GM12878 (cell line): ENCODE measurements around the gene PLTP. TPM values are rescaled to one million over a fixed set of nuclear protein-coding genes. Genes with fewer than 3 reads are reported as not detected.

Experiments
- CHD2 ChIP-seq: IDR thresholded peaks from 2 replicates; pipeline ENCODE4 v1.6.1; 2011; ENCODE audit warnings: low read depth, low read length, improper control_type of control experiment, borderline replicate concordance
- EGR1 ChIP-seq, 2 experiments: IDR thresholded peaks; 1 replicate in 1 of 2; 2 replicates in 1 of 2; pipeline ENCODE4 v1.6.1; 2011 to 2012; ENCODE audit warnings: low read depth in 2 of 2, low read length in 2 of 2, borderline replicate concordance in 1 of 2, mild to moderate bottlenecking in 1 of 2, moderate library complexity in 1 of 2
- HSF1 ChIP-seq: fragments of 150-350 bp; IDR thresholded peaks from 2 replicates; pipeline ENCODE4 v1.6.1; 2014; ENCODE audit warnings: mild to moderate bottlenecking, low read depth, low read length
- JUNB ChIP-seq: IDR thresholded peaks from 2 replicates; pipeline ENCODE4 v1.6.1; 2016; ENCODE audit warnings: antibody characterized with exemption, mild to moderate bottlenecking
- KLF5 ChIP-seq: fragments of 450-650 bp; IDR thresholded peaks from 2 replicates; pipeline ENCODE4 v1.6.1; 2014; ENCODE audit warnings: mild to moderate bottlenecking; ENCODE audit not compliant: partially characterized antibody
- PRDM15 ChIP-seq: fragments of 450-650 bp; formaldehyde crosslinking; IDR thresholded peaks from 2 replicates; pipeline ENCODE4 v1.4.0; 2020; ENCODE audit warnings: mild to moderate bottlenecking, moderate library complexity
- RAD21 ChIP-seq: IDR thresholded peaks from 2 replicates; pipeline ENCODE4 v1.6.1; 2011; ENCODE audit warnings: mild to moderate bottlenecking, low read depth, low read length, moderate library complexity; ENCODE audit not compliant: insufficient read depth
- RBBP5 ChIP-seq: fragments of 200-600 bp; sonication (generic); conservative IDR thresholded peaks from 2 replicates; pipeline ENCODE4 v1.6.1; 2016
- RUNX3 ChIP-seq: IDR thresholded peaks from 2 replicates; pipeline ENCODE4 v1.6.1; 2012; ENCODE audit warnings: low read length, inconsistent platforms
- SMARCA5 ChIP-seq: fragments of 450-650 bp; IDR thresholded peaks from 2 replicates; pipeline ENCODE4 v1.6.1; 2017; ENCODE audit warnings: mild to moderate bottlenecking
- ZZZ3 ChIP-seq: IDR thresholded peaks from 2 replicates; pipeline ENCODE4 v1.6.1; 2011; ENCODE audit warnings: low read depth; ENCODE audit not compliant: control insufficient read depth, insufficient read length
- polyA plus RNA-seq, 11 experiments: library from polyadenylated mRNA; depleted of rRNA in 4 of 11; unstranded in 6 of 11; stranded (reverse) in 5 of 11; fragments of >200 nt; fragmentation: Nextera tagmentation in 4 of 11; fragmentation: Illumina TruSeq in 1 of 11; extraction: Ambion mirVana in 4 of 11; extraction: Trizol in 1 of 11; gene quantifications; 1 replicate in 1 of 11; 2 replicates in 10 of 11; pipeline versions ENCODE4 v1.2.1 to v1.2.3, GENCODE V29; 2011 to 2016; ENCODE audit warnings: inconsistent platforms in 2 of 11, missing spikeins in 2 of 11, low read depth in 1 of 11
- total RNA-seq, 4 experiments: library from RNA; depleted of rRNA in 3 of 4; stranded (reverse); fragments of >200 nt in 3 of 4; fragmentation: Illumina TruSeq in 1 of 4; extraction: Trizol in 1 of 4; gene quantifications; 2 replicates each; pipeline versions ENCODE4 v1.2.1 to v1.2.3, GENCODE V29; 2013 to 2021
- TF ChIP-seq, protein P1 (sequence below): fragments of 450-650 bp; formaldehyde crosslinking; IDR thresholded peaks from 2 replicates; pipeline ENCODE4 v1.4.0; 2022; ENCODE audit warnings: mild to moderate bottlenecking, moderate library complexity
- TF ChIP-seq, protein P2 (sequence below): fragments of 450-650 bp; IDR thresholded peaks from 2 replicates; pipeline ENCODE4 v1.6.1; 2016; ENCODE audit warnings: mild to moderate bottlenecking
- TF ChIP-seq, protein P3 (sequence below): fragments of 450-650 bp; IDR thresholded peaks from 2 replicates; pipeline ENCODE4 v1.6.1; 2017; ENCODE audit warnings: mild to moderate bottlenecking, moderate library complexity

Gene PLTP
- total and polyA plus RNA-seq, 10 of the 15 experiments (the other 5 are each of a cell fraction or from before 2014, with no cell fraction given) = 1.6 to 17.0 (median 7.6) TPM

- TF ChIP-seq HSF1 = no peak
- no peak for TF ChIP-seq RBBP5
- no peak for TF ChIP-seq ZZZ3
- TF ChIP-seq EGR1 (IDR thresholded peaks at IDR 0.05; ENCODE audit: borderline replicate concordance in 1 of 2, low read depth in 2 of 2, low read length in 2 of 2) = peak; percentile 32 to 68
- TF ChIP-seq CHD2 = peak; percentile 84
- TF ChIP-seq RAD21 = 0 out of 2 replicates have a peak, but pooled peaks have one; percentile 9
- TF ChIP-seq, protein P1, sequence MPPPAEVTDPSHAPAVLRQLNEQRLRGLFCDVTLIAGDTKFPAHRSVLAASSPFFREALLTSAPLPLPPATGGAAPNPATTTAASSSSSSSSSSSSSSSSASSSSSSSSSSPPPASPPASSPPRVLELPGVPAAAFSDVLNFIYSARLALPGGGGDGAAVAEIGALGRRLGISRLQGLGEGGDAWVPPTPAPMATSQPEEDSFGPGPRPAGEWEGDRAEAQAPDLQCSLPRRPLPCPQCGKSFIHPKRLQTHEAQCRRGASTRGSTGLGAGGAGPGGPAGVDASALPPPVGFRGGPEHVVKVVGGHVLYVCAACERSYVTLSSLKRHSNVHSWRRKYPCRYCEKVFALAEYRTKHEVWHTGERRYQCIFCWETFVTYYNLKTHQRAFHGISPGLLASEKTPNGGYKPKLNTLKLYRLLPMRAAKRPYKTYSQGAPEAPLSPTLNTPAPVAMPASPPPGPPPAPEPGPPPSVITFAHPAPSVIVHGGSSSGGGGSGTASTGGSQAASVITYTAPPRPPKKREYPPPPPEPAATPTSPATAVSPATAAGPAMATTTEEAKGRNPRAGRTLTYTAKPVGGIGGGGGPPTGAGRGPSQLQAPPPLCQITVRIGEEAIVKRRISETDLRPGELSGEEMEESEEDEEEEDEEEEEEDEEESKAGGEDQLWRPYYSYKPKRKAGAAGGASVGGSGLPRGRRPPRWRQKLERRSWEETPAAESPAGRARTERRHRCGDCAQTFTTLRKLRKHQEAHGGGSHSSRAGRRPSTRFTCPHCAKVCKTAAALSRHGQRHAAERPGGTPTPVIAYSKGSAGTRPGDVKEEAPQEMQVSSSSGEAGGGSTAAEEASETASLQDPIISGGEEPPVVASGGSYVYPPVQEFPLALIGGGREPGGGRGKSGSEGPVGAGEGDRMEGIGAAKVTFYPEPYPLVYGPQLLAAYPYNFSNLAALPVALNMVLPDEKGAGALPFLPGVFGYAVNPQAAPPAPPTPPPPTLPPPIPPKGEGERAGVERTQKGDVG (CRISPR knock-in tag) = no peak
- TF ChIP-seq, protein P2, sequence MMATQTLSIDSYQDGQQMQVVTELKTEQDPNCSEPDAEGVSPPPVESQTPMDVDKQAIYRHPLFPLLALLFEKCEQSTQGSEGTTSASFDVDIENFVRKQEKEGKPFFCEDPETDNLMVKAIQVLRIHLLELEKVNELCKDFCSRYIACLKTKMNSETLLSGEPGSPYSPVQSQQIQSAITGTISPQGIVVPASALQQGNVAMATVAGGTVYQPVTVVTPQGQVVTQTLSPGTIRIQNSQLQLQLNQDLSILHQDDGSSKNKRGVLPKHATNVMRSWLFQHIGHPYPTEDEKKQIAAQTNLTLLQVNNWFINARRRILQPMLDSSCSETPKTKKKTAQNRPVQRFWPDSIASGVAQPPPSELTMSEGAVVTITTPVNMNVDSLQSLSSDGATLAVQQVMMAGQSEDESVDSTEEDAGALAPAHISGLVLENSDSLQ = no peak
- TF ChIP-seq JUNB = no peak
- peak; percentile 25; the same call in 1 of the 2 replicates for TF ChIP-seq SMARCA5
- peak; percentile 84 for TF ChIP-seq RUNX3
- no peak for TF ChIP-seq PRDM15 (CRISPR knock-in tag)
- TF ChIP-seq, protein P3, sequence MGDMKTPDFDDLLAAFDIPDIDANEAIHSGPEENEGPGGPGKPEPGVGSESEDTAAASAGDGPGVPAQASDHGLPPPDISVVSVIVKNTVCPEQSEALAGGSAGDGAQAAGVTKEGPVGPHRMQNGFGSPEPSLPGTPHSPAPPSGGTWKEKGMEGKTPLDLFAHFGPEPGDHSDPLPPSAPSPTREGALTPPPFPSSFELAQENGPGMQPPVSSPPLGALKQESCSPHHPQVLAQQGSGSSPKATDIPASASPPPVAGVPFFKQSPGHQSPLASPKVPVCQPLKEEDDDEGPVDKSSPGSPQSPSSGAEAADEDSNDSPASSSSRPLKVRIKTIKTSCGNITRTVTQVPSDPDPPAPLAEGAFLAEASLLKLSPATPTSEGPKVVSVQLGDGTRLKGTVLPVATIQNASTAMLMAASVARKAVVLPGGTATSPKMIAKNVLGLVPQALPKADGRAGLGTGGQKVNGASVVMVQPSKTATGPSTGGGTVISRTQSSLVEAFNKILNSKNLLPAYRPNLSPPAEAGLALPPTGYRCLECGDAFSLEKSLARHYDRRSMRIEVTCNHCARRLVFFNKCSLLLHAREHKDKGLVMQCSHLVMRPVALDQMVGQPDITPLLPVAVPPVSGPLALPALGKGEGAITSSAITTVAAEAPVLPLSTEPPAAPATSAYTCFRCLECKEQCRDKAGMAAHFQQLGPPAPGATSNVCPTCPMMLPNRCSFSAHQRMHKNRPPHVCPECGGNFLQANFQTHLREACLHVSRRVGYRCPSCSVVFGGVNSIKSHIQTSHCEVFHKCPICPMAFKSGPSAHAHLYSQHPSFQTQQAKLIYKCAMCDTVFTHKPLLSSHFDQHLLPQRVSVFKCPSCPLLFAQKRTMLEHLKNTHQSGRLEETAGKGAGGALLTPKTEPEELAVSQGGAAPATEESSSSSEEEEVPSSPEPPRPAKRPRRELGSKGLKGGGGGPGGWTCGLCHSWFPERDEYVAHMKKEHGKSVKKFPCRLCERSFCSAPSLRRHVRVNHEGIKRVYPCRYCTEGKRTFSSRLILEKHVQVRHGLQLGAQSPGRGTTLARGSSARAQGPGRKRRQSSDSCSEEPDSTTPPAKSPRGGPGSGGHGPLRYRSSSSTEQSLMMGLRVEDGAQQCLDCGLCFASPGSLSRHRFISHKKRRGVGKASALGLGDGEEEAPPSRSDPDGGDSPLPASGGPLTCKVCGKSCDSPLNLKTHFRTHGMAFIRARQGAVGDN = peak; percentile 78
- TF ChIP-seq KLF5 = no peak
Observed at GRCh38 chr20:45890985-45891983, 20.7 kb downstream of the PLTP start, which contains the start of the genes CTSA and NEURL2 (continued).
